Kidney tubule cell (primary cell): ENCODE data around the gene PEX5L.
A peak's percentile ranks its signal among the peaks of the same experiment; 100 is the strongest.

Experiments
- DNase-seq: peaks from one replicate; pipeline ENCODE4 v3.0.0-alpha.2; 2018; ENCODE audit warnings: low spot score

The PEX5L gene

DNA sequence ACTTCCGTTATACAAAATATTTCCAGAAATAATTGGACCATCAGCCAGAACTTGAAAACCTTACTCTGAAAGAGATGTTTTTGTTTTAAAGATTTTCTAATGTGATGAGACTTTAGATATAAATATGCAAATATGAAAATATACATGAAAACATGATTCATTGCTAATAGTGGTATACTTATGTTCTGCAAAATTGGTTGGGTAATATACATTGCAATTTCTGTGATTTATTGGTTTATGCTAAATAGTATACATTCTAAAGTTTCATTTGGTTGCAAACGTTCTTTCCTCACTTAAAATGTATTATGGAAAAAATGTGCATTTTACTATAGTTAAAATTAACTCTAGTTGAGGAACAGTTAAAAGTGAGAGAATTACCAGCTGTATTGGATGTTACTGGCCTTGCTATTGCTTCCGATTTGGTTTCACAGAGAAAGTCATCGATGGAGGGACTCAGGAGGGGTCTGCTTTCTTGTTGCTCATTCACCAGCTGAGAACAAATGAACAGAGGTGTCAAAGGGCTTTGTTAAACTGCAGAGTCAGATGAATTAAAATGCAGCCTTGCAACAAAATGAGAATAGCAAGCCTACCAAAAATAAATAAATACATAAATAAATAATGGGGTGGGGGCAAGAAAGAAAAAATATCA is 149.3 kb downstream of the PEX5L start:
- no peak for DNase-seq

DNA sequence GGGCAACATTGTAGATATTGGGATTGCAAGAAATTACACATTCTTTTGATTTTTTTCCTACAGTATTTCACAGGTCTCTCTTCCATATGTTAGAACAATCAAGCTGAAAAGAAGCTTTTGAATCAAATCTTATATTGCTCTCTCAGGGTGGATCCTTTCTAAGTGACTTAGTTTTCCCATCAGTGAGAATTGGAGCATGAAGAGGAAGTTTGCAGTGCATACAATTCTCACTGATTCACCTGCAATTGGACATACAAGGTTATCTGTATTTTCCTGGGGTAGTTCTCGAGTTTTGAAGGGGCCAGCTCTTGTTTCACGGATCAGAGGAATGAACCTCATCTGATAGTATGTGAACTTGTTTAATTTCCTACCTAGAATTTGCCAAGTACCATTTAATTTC is 150.8 kb downstream of the PEX5L start:
- DNase-seq: peak; percentile 4

DNA sequence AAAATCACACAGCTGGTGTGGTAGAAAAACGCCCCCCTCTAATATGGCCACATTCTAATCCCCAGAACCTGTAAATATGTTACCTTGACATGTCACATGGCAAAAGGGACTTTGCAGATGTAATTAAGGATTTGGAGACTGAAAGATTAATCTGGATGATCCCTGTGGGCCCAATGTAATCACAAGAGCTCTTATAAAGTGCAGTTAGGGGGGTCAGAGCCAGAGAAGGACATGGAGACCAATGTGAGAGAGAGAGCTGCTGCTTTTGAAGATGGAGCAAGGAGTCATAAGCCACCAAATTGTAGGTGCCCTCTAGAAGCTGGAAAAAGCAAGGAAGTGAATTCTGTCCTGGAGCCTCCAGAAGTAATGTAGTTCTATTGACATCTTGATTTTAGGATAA is 152.6 kb downstream of the PEX5L start:
- no peak for DNase-seq

DNA sequence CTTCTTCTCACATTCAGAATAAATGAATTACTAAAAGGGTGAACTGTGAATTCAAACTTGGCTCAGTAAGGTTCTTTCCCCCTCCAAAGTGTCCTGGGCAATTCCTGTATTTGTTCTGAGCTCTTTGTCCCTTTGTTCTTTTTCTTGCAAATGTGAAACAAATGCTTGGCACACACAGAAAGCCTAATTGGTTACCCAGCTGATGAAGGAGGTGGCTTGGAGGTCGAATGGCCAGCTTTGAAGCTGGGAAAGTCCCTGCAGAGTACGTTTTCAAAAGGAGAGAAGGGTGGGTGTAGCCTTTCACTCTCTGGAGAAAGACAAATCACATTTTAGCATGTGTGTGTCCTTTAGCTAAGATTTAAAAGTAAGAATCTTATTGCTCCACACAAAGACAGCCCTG is 154.4 kb downstream of the PEX5L start:
- peak; percentile 41 for DNase-seq

DNA sequence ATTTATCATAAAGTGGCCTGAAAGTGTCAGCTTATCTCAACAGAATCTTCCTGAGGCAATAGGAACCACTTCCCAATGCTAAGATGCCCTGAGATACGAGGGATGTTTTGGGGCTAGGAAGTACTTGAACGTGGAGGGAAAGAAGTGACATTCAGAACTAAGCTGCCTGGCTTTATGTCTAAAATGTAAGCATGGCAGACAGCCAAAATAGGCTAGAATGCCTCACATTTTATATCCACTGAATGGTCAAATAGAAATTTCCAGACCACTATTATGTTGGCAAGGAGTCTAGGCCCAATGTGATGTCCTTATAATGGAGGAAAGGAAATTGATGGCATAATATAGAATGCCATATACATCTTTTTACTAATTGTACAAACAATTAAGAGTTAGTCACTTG is 154.9 kb downstream of the PEX5L start:
- DNase-seq: no peak

DNA sequence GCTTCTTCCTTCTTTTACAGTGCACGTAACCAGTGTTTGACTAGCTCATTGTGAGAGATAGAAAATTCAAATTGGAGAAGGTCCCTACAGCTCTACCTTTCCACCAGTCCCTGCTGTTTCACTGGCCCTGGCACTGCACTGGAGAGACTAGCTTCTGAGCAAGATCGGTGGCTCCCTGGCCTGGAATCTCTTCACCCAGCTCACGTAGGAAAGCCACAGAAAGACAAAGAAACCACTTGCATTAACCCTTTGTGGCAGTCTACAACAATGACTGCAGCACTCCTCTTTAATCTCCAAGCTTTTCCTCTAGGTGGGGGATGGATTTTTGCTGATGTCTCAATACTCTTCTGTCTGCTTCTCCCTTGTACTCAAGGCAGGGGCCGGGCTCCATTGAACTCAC is 155.9 kb downstream of the PEX5L start:
- DNase-seq: no peak

DNA sequence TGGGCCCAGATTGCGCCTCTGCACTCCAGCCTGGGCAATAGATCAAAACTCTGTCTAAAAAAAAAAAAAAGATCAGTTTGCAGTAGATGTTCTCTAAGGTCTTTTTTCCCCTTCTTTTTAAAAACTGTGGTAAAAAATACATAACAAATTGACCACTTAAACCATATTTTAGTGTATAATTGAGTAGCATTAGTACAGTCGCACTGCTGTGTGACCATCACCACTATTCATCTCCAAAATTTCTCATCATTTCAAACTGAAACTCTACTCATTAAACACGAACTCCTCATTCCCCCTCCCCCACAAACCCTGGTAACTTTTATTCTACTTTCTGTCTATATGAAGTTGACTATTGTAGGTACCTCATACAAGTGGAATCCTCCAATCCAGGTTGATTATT is 160.3 kb downstream of the PEX5L start:
- no peak for DNase-seq

DNA sequence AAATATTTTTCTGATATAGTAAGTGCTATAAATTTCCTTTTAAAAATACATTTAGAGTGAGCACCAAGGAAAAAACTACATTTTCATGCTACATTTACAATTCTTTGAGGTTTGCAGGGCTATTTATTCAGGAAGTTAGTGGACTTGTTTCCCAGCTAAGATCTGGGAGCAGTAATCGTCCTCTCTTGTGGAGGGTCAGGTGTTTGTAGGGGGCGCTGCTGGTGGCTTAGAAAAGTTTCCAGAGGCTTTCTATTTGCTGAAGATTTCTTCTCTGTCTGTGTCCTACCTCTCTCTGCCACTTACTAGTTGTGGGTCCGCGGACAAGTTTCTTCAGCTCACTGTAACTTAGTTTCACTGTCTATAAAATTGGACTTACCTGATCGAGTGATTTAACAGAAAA is 163.9 kb downstream of the PEX5L start:
- no peak for DNase-seq

DNA sequence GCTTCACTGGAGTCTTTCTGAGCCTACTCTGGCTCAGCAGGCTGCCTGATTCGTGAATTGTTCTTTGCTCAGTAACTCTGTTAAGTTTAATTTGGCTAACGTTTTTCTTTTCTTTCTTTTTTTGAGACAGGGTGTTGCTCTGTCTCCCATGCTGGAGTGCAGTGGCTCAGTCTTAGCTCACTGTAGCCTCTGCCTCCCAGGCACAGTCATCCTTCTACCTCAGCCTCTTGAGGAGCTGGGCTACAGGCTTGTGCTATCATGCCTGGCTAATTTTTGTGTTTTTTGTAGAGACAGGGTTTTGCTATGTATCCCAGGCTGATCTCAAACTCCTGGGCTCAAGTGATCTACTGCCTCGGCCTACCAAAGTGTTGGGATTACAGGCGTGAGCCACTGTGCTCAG is 165.0 kb downstream of the PEX5L start:
- DNase-seq: no peak

DNA sequence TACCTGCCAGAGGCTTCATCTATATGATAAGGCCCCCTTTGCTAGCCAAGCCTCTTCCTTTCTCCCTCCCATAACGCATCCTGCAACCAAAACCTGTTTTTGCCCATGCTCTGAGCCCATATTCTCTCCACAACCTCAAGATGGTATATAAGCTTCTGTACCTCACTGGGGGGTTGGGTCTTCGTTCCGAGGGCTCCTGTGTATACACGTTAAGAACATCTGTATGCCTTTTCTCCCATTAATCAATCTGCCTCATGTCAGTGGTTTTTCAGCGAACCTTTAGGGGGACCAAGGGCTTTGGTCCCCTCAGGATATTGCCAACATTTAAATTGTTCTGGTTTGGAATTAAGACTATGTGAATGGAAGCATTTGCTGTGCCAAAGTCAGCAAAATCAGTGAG is 168.0 kb downstream of the PEX5L start:
- no peak for DNase-seq

DNA sequence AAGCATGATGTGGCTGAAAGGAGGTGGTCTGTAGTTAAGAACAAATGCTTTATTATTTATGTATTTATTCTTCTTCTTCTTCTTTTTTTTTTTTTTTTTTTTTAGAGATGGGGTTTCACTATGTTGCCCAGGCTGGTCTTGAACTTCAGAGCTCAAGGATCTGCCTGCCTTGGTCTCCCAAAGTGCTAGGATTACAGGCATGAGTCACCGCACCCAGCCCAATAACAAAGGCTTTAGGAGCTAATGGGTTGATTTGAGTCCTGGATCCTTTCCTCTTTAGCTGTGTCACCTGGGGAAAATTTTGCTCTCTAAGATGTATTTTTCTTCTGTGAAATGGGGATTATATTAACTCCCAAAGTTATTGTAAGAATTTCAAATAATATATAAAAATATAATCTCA is 168.8 kb downstream of the PEX5L start:
- DNase-seq: no peak

DNA sequence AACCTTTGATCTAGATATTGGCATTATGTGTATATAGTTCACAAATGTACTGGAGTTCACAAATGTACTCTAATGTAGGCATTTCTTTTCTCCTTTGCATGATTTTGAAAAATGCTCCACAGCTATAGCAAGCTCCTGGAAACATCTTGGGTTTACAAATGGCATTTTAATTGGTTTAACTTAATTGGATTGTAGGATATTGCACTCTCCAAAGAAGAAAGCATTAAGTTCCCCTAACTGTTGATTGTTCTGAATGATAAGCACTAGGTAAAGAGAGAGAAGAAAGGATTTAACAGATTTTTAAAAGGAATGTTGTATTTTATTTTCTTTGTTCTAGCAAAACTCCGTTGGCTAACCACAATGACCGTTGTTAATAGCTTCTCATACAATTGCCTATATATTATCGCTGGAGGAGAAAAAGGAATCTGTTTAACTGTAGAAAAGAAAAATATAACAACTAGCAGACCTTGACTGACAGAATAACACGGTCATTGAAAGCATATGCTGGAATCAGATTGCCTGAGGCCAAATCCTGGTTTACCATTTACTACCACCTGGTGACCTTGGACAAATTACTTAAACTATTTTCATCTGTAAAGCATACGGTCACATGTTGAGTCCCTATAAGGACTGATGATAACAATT is 170.8 kb downstream of the PEX5L start:
- no peak for DNase-seq

DNA sequence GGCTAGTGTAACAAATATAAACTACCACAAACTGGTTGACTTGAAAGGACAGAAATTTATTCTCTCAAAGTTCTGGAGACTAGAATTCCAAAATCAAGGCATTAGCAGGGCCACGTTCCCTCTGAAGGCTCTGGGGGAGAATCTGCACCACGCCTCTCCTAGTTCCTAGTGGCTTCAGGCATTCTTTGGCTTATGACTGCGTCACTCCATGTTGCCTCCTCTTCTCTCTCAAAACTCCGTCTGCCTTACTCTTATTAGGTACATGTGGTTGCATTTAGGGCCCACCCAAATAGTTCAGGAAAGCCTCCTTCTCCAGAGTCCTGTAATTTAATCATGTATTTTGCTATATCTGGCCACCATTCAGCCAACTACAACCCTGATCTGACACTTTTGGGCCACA is 174.8 kb downstream of the PEX5L start:
- no peak for DNase-seq

DNA sequence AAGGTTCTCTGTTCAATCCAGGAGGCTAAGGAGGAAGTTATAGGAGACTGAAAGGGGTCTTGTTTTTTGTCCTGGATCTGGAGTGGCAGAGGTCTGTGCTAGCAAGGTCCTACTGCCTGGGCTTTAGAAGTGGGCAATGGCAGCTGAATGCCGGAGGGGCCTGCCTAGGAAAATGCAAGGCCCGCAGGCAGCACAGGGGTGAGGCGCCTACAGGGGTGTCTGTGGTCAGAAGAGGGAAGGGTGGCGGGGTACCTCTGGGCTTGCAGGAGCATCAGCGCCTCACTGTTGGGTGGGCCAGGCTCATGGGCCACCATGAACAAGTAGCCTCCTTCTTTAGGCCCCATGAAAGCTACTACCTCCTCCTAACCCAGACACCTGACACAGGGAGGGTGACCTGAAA is 175.4 kb downstream of the PEX5L start:
- DNase-seq: no peak

DNA sequence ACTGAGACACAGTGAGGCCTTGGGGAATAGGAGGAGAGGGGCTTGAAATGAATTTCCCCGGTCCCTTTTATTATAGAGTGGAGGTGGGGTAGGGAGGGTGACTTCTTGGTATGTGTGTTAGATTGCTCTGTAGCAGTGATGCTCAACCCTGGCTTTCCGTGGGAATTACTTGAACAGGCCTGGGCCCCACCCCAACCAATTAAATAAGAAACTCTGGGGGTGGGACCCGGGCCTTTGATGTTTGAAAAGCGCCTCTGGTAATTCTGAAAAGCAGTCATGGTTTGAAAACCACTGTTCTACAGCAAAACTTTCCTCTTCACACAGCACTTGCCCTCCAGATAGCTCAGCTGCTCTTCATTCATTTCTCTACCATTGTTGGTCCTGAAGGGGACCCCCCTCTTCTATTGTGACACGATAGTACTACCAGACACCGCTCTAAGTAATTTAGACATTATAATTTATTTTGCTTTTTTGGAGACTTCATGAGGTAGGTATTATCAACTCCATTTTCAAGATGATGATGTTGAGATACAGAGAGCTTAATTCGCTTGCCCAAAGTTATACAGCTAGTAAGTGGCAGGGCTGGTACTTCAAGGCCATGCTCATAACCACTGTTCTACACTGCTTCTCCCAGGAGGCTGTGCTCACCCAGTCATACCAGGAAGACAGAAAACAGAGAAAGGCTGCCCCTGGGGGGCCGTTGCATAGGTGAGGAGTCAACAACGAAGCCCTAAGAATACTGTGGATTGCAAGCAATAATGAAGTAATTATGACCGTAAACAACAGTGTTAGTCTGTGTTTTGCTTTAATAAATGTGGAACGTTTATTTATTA is 176.2 kb downstream of the PEX5L start:
- DNase-seq: no peak

DNA sequence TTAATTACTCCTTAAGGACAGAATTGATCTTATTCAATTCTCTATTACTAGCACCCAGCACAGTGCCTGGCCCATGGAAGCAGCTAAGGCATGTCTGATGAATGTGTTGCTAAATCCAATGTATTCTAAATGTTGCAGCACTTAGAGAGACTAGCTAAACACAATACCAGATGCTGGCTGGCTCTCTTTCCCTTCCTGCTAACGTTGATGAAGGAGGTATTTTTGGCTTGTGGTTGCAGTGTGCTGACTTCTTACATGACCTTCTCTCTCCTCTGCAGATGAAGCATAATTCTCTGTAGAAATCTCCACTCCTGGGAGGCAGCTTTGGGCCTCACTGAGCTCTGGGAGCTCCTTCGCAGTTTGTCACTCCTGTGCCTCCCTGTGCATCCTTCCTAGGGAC is 183.6 kb downstream of the PEX5L start:
- DNase-seq: peak; percentile 2

DNA sequence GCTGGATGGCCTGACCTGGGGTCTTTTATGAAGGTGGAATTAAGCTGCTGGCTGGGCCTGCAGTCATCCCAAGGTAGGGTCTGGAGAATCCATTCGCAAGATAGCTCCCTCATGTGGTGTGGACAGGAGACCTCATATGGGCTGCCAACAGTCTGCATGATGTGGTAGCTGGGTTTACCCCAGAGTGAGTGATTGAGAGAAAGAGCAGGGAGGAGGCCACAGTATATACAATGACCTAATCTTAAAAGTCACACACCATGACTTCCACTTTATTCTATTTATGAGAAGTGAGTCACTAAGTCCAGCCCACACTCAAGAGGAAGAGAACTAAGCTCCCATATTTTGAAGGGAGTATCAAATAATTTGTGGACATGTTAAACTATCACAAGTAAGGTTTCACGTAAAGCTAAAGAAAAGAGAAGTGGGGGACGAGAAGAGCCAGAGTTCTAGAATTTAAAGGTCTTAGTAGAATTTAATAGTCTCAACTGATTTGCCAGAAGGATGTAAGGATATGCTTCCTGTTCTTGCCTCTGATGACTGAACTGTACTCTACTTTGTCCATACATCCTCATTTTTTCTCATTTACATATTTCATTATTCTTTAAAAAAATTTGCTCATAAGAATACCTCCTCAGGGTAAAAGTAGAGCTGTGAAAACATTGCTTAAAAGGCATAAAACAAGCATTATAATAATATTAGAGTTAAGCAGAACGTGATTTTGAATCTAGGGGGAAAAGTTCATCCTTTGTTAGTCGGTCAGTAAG is 184.4 kb downstream of the PEX5L start:
- peak; percentile 86 for DNase-seq

DNA sequence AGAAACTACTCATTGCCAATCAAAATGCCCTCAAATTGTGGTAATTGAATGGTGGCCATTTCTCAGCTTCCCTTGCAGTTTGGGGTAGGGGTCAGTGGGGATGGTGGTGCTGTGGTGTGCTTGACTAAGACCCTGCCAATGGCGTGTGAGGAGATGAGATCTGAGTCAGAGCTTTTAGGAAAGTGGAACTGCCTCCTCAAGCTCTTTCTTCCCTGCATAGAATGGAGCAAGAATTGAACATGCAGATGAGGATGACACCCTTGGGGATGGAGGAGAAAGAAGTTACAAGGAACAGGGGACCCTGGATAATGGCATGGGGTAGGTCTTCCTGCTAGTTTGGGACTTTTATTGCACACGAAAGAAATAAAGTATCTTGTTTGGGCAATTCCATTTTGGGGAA is 188.0 kb downstream of the PEX5L start:
- DNase-seq: no peak

DNA sequence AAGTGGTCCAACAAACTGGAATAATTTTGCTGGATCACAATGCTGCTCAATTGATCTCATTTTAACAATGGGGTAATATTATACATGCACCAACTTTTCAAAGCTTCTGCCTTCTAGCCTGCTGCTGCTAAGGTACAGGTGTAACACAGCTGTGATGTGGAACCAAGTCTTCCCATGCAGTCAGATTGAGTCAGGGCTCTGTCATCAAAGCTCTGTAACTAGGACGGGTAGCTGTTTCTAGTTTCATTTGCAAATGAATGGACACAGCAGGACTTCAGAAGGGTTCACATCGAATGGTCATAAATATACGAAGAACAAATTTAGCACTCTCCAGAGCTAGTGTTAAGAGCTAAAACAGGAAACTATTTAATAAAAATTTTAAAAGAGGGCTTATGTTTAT is 194.7 kb downstream of the PEX5L start:
- peak; percentile 66 for DNase-seq

DNA sequence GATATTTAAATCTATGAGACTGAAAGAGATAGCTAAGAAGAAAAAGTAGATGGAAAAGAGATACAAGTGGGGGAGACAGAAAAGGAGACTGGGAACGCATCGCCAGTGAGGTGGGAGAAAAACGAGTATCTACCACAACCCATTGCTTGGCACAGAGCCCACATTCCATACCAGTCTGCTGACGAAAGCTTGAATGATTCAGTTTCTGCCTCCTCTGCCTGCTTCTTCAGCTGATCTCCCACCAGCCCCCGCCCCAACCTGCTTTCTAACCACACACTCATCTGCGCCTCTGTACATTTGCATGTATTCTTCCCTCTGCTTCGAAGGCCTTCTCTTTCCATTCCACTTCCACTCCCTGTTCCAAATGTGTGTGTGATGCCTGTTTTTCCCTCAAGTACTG is 195.8 kb downstream of the PEX5L start:
- DNase-seq: peak; percentile 91

DNA sequence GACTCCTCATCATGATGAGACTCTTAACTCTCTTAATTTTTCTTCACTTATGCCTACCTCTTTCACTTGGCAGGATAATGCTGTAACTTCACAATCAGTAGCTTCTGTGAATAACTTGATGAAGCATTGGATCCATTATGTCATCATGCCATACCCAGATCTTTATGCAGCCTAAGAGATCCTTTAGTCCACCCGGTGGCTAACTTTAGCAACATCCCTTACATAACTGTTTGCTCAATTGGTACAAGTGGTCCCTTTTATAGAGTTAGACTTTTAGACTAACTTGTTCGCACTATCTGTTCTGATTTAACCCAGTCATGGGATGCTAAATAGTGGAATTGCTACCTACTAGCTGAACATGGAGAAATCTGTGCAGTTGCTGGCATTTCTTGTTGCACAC is 199.4 kb downstream of the PEX5L start:
- DNase-seq: peak; percentile 16

DNA sequence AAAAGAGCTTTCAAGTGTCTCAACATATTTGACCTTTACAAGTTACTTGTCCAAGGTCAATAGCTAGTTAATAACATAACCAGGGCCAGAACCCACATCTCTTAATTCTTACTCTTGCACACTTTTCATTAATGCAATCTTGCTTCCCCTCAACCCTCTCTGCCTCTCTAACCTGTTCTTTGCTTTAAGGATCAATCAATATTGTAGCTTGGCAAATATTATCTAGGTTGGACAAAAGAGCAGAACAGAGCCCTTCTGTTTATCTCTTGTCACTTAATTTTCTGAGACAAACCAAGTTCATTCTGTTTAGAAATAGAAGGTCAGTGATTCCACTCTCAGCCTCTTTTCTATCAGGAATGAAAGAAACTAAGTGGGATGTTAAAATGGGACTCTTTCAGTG is 203.4 kb downstream of the PEX5L start:
- no peak for DNase-seq
